DND-41 (cell line): ENCODE results near the gene NEDD4L.

Experiments used
- EZH2 ChIP-seq: IDR thresholded peaks from 3 replicates; pipeline ENCODE4 v1.6.1; 2012; ENCODE audit warnings: borderline replicate concordance, low read depth, mild to moderate bottlenecking, moderate library complexity, low read length, inconsistent platforms; ENCODE audit not compliant: severe bottlenecking
- TF ChIP-seq, protein P1 (sequence below): IDR thresholded peaks from 2 replicates; pipeline ENCODE4 v1.5.1; 2012; ENCODE audit warnings: borderline replicate concordance, low read length, moderate library complexity, mild to moderate bottlenecking; ENCODE audit not compliant: poor library complexity, severe bottlenecking; ENCODE audit errors: extremely low read depth

DNA sequence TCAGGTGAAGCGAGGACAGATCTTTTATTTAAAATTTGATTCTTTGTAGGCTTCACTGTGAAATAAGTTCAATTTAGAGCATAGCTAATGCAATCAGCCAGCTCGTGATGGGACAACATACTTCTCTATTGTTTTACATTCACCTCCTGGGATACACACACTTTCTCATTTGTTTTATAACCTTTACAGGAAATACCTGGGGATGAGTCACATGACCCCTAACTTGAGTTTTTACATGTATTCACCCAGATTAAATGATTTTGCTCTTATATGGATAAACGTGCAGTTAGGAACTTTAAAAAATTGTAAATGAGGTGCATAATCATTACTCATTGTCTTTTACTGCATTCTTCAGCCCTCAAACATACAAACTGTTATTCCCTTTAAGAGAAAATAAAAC is 152.1 kb downstream of the NEDD4L start:
- TF ChIP-seq, protein P1, sequence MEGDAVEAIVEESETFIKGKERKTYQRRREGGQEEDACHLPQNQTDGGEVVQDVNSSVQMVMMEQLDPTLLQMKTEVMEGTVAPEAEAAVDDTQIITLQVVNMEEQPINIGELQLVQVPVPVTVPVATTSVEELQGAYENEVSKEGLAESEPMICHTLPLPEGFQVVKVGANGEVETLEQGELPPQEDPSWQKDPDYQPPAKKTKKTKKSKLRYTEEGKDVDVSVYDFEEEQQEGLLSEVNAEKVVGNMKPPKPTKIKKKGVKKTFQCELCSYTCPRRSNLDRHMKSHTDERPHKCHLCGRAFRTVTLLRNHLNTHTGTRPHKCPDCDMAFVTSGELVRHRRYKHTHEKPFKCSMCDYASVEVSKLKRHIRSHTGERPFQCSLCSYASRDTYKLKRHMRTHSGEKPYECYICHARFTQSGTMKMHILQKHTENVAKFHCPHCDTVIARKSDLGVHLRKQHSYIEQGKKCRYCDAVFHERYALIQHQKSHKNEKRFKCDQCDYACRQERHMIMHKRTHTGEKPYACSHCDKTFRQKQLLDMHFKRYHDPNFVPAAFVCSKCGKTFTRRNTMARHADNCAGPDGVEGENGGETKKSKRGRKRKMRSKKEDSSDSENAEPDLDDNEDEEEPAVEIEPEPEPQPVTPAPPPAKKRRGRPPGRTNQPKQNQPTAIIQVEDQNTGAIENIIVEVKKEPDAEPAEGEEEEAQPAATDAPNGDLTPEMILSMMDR, result no peak
- no peak for TF ChIP-seq EZH2
